HUES6 (cell line): Measurements from ENCODE around the gene PTPRD.

Experiments used
- H3K27ac ChIP-seq: 2 replicates; pipeline ENCODE4 v1.7.0; 2013; ENCODE audit warnings: low read depth, mild to moderate bottlenecking, low read length, inconsistent platforms
- H3K27me3 ChIP-seq: 2 replicates; pipeline ENCODE4 v1.6.1; 2013; ENCODE audit warnings: low read length; ENCODE audit not compliant: control insufficient read depth, insufficient read depth
- H3K36me3 ChIP-seq: 2 replicates; pipeline ENCODE4 v1.6.1; 2013; ENCODE audit warnings: low read length; ENCODE audit not compliant: control insufficient read depth, insufficient read depth
- H3K4me1 ChIP-seq: 2 replicates; pipeline ENCODE4 v1.6.1; 2013; ENCODE audit warnings: low read length; ENCODE audit not compliant: control insufficient read depth, insufficient read depth
- H3K4me3 ChIP-seq: 2 replicates; pipeline ENCODE4 v1.5.1; 2013; ENCODE audit warnings: low read depth, low read length
- H3K9ac ChIP-seq: one replicate; pipeline ENCODE4 v1.6.1; 2013; ENCODE audit warnings: mild to moderate bottlenecking, low read length
- H3K9me3 ChIP-seq: 2 replicates; pipeline ENCODE4 v1.6.1; 2013; ENCODE audit warnings: low read depth, low read length; ENCODE audit not compliant: control insufficient read depth, insufficient read depth

The PTPRD gene

GRCh38 chr9:8655071-8655470 is 1957.7 kb downstream of the PTPRD start:
- H3K36me3 ChIP-seq = no peaks in the 10 kb centered on the region
- no peak overlapping the region for H3K27ac ChIP-seq
- H3K9me3 ChIP-seq = no peaks in the 10 kb centered on the region
- no peak overlapping the region for H3K4me3 ChIP-seq
- H3K27me3 ChIP-seq = no peaks in the 10 kb centered on the region
- no peak overlapping the region for H3K9ac ChIP-seq
- H3K4me1 ChIP-seq = no peaks in the 10 kb centered on the region

GRCh38 chr9:8653855-8654254 is 1958.9 kb downstream of the PTPRD start:
- Histone ChIP-seq H3K4me3 (no peak overlapping the region), H3K36me3 (no peaks in the 10 kb centered on the region), H3K9me3 (no peaks in the 10 kb centered on the region), H3K9ac (no peak overlapping the region), H3K27me3 (no peaks in the 10 kb centered on the region), H3K4me1 (no peaks in the 10 kb centered on the region), H3K27ac (no peak overlapping the region)

GRCh38 chr9:8653111-8653510 is 1959.7 kb downstream of the PTPRD start:
- no peak overlapping the region for H3K4me3 ChIP-seq
- no peaks in the 10 kb centered on the region for H3K9me3 ChIP-seq
- no peaks in the 10 kb centered on the region for H3K4me1 ChIP-seq
- H3K27me3 ChIP-seq = no peaks in the 10 kb centered on the region
- no peak overlapping the region for H3K27ac ChIP-seq
- H3K9ac ChIP-seq = no peak overlapping the region
- no peaks in the 10 kb centered on the region for H3K36me3 ChIP-seq

GRCh38 chr9:8652255-8652654 is 1960.5 kb downstream of the PTPRD start:
- Histone ChIP-seq H3K27me3 (no peaks in the 10 kb centered on the region), H3K4me1 (no peaks in the 10 kb centered on the region), H3K9ac (no peak overlapping the region), H3K36me3 (no peaks in the 10 kb centered on the region), H3K4me3 (no peak overlapping the region), H3K9me3 (no peaks in the 10 kb centered on the region), H3K27ac (no peak overlapping the region)

DNA sequence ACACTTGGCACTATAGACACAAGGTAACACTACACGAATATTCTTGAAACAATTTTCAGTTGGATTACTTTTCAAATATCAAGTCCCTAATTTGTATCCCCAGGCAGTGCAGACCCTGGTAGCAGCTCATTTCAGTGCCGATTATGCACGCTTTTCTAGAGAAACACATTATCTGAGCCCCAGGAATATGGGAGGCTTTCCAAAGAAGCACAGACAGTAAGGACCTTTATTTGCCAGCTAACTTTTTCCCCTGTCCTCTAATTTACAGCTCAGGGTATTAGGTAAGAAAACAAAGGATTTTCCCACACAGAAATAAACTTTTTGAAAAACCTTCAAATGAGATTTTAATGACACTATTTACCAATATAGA is 1961.0 kb downstream of the PTPRD start:
- Histone ChIP-seq H3K27me3 (no peaks in the 10 kb centered on the region), H3K27ac (no peak overlapping the region), H3K4me3 (no peak overlapping the region), H3K9ac (no peak overlapping the region), H3K36me3 (no peaks in the 10 kb centered on the region), H3K4me1 (no peaks in the 10 kb centered on the region), H3K9me3 (no peaks in the 10 kb centered on the region)

- no peaks in the 10 kb centered on the region for H3K36me3 ChIP-seq
- no peak overlapping the region for H3K9ac ChIP-seq
- H3K4me3 ChIP-seq = no peak overlapping the region
- no peaks in the 10 kb centered on the region for H3K9me3 ChIP-seq
- no peaks in the 10 kb centered on the region for H3K4me1 ChIP-seq
- H3K27ac ChIP-seq = no peak overlapping the region
- H3K27me3 ChIP-seq = no peaks in the 10 kb centered on the region
Observed at GRCh38 chr9:8651070-8651845, 1961.5 kb downstream of the PTPRD start.

DNA sequence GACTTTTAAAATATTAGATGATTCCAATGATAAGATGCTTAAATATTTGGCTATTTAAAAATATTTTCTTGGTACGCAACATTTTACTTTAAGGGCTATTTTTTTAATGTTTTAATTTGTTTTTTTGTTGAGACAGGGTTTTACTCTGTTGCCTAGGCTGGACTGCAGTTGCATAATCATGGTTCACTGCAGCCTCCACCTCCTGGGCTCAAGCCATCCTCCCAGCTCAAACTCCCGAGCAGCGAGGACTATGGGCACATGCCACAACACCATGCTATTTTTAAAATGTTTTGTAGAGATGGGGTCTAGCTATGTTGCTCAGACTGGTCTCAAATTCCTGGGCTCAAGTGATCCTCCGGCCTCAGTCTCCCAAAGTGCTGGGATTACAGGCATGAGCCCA is 1963.0 kb downstream of the PTPRD start:
- Histone ChIP-seq H3K36me3 (no peaks in the 10 kb centered on the region), H3K27me3 (no peaks in the 10 kb centered on the region), H3K27ac (no peak overlapping the region), H3K4me3 (no peak overlapping the region), H3K9ac (no peak overlapping the region), H3K4me1 (no peaks in the 10 kb centered on the region), H3K9me3 (no peaks in the 10 kb centered on the region)

DNA sequence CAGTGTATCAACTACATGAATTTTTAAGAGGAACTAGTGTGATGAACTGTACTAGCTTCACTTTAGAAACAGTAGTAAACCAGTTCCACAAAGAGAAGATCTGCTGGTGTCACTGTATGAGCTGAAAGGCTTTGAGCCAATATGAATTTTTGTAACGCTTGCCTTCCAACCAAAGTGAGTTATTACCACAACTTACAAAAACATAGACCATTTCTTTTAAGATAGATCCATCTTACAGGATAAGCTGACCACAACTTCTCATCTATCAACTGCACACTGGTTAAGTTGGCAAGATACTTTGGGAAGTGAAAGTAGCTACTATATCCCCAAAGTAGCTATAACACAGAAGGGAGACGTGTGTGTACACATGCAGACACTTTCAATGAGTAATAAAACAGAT is 1963.6 kb downstream of the PTPRD start:
- H3K9ac ChIP-seq = no peak overlapping the region
- H3K4me1 ChIP-seq = no peaks in the 10 kb centered on the region
- no peaks in the 10 kb centered on the region for H3K27me3 ChIP-seq
- no peak overlapping the region for H3K4me3 ChIP-seq
- no peaks in the 10 kb centered on the region for H3K9me3 ChIP-seq
- no peak overlapping the region for H3K27ac ChIP-seq
- H3K36me3 ChIP-seq = no peaks in the 10 kb centered on the region

GRCh38 chr9:8648271-8648845 is 1964.4 kb downstream of the PTPRD start:
- no peaks in the 10 kb centered on the region for H3K27me3 ChIP-seq
- H3K27ac ChIP-seq = no peak overlapping the region
- H3K36me3 ChIP-seq = no peaks in the 10 kb centered on the region
- H3K9ac ChIP-seq = no peak overlapping the region
- no peak overlapping the region for H3K4me3 ChIP-seq
- H3K4me1 ChIP-seq = no peaks in the 10 kb centered on the region
- no peaks in the 10 kb centered on the region for H3K9me3 ChIP-seq

GRCh38 chr9:8647824-8648223 is 1965.0 kb downstream of the PTPRD start:
- H3K9me3 ChIP-seq = no peaks in the 10 kb centered on the region
- no peak overlapping the region for H3K27ac ChIP-seq
- no peak overlapping the region for H3K4me3 ChIP-seq
- no peaks in the 10 kb centered on the region for H3K4me1 ChIP-seq
- H3K27me3 ChIP-seq = no peaks in the 10 kb centered on the region
- H3K36me3 ChIP-seq = no peaks in the 10 kb centered on the region
- H3K9ac ChIP-seq = no peak overlapping the region

GRCh38 chr9:8644571-8644970 is 1968.2 kb downstream of the PTPRD start:
- H3K9me3 ChIP-seq = no peaks in the 10 kb centered on the region
- H3K27ac ChIP-seq = no peak overlapping the region
- no peaks in the 10 kb centered on the region for H3K27me3 ChIP-seq
- no peaks in the 10 kb centered on the region for H3K4me1 ChIP-seq
- H3K9ac ChIP-seq = no peak overlapping the region
- H3K4me3 ChIP-seq = no peak overlapping the region
- no peaks in the 10 kb centered on the region for H3K36me3 ChIP-seq
